Stimulated activated CD4-positive, alpha-beta T cell treated with anti-CD3 and anti-CD28 coated beads, TNF-alpha, amount 100 ng/mL, for 4 hours (primary cell): ENCODE measurements around the gene TBXA2R.

Experiments used
- DNase-seq, 3 experiments: peaks; one replicate each; pipeline ENCODE4 v3.0.0-alpha.2; 2020; ENCODE audit warnings: low read depth in 3 of 3

TBXA2R gene

GRCh38 chr19:3619631-3620012, 12.9 kb upstream of the TBXA2R start:
- DNase-seq: no peak

GRCh38 chr19:3618811-3619630, 12.3 kb upstream of the TBXA2R start:
- DNase-seq: no peak

- peak in 2 of 3 experiments; percentile 25 to 28 for DNase-seq
Observed at GRCh38 chr19:3618144-3618810, 11.6 kb upstream of the TBXA2R start.

GRCh38 chr19:3617463-3617862, 10.8 kb upstream of the TBXA2R start:
- DNase-seq: no peak

- no peak for DNase-seq
Observed at GRCh38 chr19:3615524-3616135, 9.0 kb upstream of the TBXA2R start.

GRCh38 chr19:3614858-3615505, 8.3 kb upstream of the TBXA2R start:
- no peak for DNase-seq

- DNase-seq: no peak
Observed at GRCh38 chr19:3613818-3614661, 7.4 kb upstream of the TBXA2R start.

GRCh38 chr19:3612901-3613741, 6.4 kb upstream of the TBXA2R start:
- no peak for DNase-seq

- DNase-seq: no peak
Observed at GRCh38 chr19:3612330-3612729, 5.7 kb upstream of the TBXA2R start.

- DNase-seq: no peak
Observed at GRCh38 chr19:3611841-3612240, 5.2 kb upstream of the TBXA2R start.

GRCh38 chr19:3610745-3611717, 4.4 kb upstream of the TBXA2R start:
- DNase-seq: no peak

- DNase-seq: no peak
Observed at GRCh38 chr19:3609779-3610719, 3.4 kb upstream of the TBXA2R start.

- DNase-seq: no peak
Observed at GRCh38 chr19:3608750-3609322, 2.2 kb upstream of the TBXA2R start.

- no peak for DNase-seq
Observed at GRCh38 chr19:3608079-3608641, 1.5 kb upstream of the TBXA2R start.

- no peak for DNase-seq
Observed at GRCh38 chr19:3607303-3608078, 816 bp upstream of the TBXA2R start.

- DNase-seq: no peak
Observed at GRCh38 chr19:3606174-3606689, 443 bp downstream of the TBXA2R start.
